ENCODE data around the gene DBN1.
"Not testable (repeated sequence)": the region's sequence is repeated elsewhere in the genome, so short reads cannot be mapped to it uniquely, and the experiment has no call there.

DBN1 gene

DNA sequence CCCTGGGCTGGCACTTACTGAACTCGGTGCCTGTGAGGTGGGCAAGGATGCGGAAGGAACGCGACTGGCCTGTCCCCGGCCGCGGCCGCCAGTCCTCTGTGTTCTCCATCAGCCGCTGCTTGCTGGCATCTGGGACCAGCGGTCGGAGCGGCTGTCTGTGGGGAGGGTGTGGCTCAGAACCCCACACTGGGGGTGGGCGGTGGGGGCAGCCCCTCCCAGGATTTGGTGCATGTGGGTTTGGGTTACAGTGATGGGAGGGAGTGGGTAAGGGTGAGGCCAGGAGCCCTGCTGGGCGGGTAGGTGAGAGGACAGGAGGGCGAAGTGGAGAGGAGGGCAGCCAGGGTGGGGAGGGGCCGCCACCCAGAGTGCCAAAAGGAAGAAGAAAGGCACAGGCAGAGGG is 17.6 kb upstream of the DBN1 start:
- DNase-seq (ENCODE audit: low read depth), result no peak

DNA sequence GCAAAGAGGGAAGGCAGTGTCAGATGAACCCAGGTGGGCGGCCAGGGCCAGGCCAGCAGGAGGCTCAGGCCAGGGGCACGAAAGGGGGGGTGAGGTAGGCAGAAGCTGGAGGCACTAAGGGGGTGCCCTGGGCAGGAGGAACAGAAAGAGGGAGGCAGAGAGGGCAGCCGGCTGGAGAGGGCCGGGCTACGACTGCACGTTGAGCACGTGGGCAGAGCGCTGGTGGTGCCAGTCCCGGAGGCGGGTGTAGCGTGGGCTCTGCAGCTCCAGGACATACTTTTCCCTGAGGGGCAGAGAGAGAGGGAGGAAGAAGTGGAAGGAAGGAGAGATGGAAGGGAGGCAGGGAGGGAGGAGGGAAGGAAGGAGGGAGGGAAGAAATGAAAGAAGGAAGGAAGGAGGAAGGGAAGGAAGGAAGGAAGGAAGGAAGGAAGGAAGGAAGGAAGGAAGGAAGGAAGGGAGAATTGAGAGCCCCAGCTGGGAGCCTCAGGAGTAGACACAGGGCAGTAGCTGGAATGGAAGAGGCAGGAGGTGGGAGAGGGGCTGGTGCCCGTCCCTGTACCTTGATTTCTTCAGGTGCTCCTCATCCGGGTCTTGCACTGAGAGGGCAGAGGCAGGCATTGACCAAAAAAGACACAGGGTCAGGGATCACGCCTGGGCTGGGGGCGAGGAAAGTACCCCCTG is 17.0 kb upstream of the DBN1 start:
- no peak for DNase-seq (ENCODE audit: low read depth)

DNA sequence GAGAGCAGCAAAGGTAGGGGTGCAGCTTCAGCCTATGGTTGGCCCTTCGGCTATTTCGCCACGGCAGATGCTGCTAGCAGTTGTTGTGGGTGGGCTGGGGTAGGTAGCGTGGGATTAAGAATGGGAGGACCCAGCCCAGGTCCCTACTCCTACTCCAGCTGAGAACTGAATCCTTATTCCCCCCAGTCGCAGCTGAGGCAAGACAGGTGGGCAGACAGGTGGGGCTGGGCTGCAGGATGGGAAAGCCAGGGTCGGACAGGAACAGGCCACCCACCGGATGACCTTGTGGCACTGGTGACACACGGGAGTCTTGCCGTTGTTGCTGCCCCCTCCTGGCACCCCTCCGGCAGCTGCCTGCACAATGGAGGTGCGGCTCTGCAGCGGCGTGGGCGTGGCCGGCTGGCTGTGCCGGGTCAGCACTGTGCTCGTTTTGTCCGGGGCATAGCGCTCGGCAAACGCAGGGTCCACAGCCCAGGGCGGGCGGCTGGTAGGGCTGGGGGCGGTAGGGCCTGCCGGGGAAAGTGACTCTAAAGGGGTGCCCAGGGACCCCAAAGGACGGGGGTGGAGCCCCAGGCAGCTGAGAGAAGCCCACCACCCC is 15.8 kb upstream of the DBN1 start:
- no peak for DNase-seq (ENCODE audit: low read depth)

DNA sequence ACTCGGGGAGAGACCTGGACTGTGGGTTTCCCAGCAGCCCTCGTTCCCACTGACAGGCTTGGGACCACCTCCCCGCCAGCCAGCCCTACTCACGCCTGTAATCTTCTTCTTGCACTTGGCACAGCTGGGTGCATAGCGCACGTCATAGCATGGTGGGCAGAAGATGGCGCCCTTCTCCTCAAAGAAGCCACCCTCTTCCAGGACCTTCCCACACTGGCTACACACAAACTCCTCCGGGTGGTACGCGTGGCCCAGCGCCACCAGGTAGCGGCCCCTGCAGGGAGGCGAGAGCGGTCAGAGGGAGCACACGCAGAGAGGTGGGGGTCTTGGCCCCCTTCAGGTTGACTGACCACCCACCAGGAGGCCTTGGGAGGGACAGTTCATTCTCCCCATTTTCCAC is 14.5 kb upstream of the DBN1 start:
- no peak for DNase-seq (ENCODE audit: low read depth)

DNA sequence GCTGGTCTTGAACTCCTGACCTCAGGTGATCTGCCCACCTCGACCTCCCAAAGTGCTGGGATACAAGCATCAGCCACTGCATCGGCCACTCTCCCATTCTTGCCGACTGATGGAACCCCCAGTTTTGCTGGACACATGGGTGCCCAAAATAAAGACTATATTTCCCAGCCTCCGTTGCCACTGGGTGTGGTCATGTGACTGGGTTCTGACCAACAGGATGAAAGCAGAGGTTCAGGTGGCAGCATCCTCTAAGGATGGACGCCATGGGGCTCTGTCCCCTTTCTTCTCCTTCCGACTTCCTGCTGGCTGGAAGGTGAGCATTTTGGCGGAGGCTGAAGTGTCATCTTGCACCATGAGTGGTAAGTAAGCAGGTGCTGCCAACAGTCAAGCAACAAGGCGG is 13.7 kb upstream of the DBN1 start:
- no peak for DNase-seq (ENCODE audit: low read depth)

DNA sequence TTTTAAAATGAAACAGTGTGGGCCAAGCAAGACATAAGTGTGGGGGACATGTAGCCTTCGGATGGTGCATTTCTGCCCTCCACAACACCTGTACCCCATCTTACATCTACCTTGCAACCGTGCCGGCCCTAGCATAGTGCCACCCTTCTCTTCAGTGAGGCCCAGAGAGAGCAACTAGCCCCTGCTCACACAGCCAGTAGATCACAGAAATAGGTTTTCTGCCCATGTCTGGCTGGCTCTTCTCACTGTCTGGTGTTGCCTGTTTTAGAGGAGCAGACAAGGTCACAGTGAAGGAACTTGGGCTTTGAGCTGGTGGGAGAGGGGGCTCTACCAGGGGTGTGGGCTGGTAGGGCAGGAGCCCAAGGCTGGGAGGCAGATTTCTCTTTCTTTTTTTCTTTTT is 12.8 kb upstream of the DBN1 start:
- no peak for DNase-seq (ENCODE audit: low read depth)

DNA sequence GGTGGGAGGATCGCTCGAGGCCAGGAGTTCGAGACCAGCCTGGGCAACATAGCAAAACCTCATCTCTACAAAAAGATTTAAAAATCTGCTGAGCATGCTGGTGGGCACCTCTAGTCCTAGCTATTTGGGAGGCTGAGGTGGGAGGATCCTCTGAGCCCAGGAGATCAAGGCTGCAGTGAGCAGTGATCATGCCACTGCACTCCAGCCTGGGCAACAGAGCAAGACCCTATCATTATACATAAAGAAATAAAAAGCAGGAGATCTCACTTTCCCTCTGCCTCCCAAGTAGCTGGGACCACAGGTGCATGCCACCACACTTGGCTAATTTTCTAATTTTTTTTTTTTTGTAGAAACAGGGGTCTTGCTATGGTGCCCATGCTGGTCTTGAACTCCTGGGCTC is 12.3 kb upstream of the DBN1 start:
- DNase-seq (ENCODE audit: low read depth), result not testable (repeated sequence)

DNA sequence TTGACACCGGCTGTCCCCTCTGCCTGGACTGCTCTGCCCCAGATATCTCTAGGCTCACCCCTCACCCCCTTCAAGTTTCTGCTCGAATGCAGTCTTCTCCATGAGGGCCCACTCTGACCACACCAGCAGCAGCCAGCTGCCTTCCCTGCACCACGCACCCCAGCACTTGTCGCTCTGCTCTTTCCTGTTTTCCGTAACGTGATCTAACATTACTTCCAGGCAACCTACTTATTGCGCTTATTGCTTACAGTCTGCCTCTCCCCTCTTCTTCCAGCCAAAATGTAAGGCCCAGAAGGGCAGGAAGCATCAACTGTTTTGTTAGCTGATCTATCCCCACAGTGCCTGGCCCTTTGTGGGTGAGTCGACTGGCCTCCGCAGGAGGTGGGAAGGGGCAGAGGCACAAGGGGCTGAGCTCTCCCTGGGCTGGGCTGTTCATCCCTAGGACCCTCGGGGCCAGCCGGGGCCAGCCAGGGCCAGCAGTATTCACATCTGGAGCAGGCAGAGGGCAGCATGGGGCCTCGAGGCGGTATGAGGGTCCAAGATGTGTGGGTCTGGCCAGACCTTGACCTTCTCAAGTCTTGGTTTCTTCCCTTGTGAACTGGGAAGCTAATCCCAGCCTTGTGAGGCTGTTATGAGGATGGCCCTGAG is 11.6 kb upstream of the DBN1 start:
- DNase-seq (ENCODE audit: low read depth), result no peak

DNA sequence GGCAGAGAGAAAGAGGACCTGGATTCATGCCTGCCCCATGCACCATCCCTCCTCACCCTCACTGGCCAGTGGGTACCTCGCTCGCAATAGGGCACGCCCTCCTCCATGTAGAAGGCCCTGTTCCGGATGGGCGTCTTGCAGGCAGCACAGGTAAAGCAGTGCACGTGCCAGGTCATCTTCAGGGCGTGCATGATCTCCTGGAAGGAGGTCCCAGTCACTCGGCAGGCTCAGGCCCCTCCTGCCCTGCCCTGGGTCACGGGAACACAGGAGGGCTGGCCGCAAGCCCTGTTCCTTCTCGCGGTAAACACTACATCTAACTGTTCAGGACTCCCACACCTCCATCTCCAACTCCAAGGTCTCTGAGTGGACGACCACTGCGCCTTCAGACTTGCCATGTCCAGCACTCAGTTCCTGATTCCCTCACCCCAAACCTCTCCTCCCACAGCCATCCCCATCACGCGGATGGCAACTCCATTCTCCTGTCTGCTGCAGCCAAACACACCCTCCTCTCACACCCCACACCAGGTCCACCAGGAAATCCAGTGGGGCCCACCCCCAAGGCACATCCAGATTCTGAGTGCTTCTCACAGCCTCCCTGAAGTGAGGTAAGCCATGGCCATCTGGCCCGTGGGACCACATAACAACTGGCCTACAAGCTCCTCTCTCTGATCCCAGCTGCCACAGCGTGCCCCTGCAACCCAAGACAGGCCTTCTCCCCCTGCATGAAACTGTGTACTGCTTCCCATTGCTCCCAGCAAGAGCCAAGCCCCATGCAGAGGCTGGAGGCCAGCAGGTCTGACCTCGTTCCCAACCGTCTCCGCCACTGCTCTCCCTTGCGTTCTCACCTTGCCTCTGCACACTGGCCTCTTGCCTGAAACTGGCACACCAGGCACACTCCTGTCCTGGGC is 10.8 kb upstream of the DBN1 start:
- DNase-seq (ENCODE audit: low read depth), result no peak

DNA sequence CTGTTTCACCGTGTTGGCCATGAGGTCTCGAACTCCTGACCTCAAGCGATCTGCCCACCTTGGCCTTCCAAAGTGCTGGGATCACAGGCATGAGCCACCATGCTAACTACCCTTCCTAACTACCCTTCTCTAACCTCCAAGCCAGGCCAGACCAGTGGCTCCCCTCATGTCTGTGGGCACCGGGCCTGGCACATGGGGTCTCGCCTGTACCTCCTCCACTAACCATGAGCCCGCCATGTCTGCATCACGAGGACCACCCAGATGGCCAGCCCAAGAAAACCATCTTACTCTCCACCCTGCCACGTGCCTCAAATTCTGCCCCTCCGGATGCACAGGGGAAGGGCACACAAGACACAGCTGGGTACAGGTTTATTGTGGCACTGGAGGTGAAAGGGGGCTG is 9.6 kb upstream of the DBN1 start:
- no peak for DNase-seq (ENCODE audit: low read depth)

DNA sequence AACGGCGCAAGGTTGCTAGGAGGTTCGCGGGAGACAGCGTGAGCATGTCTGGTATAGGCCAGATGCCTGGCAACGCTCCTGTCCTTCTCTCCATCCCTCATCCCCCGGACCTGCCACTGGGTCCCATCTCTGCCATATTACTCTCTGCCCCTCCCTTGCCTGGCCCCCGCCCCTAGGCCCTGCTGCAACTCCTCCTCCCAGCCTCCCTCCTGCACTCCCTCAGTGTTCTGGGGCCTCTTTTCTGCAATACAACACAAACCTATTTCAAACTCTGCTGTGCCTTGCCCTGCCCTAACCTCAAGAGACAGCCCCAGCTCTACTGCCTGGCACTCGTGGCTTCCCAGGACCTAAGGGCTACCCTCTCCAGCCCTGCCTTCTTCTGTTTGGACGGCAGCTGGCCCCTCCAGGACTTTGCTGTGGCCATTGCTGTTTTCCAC is 8.9 kb upstream of the DBN1 start:
- DNase-seq (ENCODE audit: low read depth), result no peak

DNA sequence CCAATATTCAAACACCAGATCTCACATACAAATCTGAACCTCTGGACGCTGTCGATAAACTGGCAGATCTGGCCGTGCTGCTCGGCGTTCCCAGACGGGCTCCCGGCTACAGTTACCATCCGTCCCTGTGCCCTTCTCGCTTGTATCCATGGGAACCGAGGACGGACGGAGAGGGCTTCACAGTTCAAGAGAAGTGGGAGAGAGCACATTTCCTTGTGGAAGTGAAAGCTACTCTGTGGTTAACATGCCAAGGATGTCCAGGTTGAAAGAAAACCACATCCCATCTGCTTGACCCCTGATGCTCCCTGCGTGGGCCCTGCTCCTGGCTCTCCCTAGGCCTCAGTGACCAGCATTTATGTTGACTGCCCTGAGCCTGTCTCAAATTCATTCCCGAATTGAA is 6.3 kb upstream of the DBN1 start:
- no peak for DNase-seq (ENCODE audit: low read depth)

DNA sequence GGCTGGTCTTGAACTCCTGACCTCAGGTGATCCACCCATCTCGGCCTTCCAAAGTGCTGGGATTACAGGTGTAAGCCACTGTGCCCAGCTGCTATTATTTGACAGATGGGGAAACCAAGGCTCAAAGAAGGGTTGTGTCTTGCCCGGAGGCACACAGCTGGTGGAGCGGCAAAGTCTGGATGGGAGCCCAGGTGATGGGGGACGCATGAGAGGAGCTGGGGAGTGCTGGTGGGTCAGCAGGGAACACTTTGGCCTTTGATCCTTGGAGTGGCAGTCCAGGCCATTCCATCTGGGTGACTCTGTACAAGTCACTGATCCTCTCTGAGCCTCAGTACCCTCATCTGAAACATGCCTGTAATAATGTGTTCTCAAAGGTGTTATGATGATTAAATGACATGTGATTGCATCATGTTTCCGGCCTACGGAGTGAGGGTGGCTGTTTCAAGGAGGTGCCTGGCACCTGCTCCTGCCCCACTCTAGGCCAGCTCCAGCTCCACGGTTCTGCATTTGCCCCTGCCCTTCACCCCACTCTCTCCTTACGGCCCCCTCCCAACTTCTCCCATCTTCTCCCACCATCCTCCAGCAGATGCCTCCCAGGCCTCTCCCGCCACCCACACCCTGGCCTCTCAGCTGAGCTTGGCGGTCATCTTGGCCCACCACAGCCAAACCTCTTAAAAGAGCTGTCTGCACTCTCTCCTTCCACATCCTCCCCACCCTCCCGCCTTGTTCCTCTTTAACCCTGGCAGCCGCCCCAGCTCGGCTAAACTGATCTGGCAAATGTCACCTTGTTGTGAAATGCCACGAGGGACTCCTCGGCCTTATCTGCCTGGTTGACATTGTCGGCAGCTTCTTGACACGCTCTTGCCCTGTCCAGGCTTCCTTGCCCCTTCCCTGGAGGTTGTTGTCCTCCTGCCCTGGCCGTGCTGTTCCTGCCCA is 5.5 kb upstream of the DBN1 start:
- no peak for DNase-seq (ENCODE audit: low read depth)

DNA sequence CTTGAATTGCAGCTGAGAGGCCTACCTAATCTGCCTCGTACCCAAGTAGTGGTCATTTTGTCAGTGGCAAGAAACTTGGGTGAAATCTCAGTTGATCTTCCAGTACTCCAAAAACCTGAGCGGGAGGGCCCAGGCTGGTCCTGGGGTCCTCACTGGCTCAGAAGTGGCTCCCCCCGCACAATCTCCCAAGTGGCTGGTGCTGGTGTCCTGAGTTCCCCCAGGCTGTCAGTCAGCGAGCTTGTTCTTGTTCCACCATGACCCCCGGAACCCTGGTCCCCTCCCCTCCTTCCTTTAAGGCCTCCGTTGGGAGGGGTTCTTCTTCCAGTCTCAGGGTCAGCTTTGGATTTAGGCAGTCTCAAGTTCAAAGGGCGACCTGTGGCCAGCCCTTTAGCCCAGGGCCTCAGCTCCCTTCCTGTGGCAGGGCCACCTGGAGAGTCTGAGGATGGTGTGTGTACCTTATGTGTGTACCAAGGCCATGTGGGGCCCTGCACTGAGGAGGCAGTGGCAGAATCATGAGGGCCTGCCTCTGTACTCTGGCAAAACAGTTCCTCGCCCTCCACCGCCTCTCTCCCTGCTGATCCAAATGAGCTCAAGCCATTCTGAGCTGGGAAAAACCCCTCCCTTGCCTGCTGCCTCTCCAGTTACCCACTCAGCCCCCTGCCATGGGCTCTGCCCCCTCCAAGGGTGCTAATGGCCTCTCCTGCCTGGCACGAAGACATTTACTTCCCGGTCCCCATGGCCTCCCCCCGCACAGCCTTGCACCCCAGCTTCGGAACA is 4.5 kb upstream of the DBN1 start:
- no peak for DNase-seq (ENCODE audit: low read depth)

DNA sequence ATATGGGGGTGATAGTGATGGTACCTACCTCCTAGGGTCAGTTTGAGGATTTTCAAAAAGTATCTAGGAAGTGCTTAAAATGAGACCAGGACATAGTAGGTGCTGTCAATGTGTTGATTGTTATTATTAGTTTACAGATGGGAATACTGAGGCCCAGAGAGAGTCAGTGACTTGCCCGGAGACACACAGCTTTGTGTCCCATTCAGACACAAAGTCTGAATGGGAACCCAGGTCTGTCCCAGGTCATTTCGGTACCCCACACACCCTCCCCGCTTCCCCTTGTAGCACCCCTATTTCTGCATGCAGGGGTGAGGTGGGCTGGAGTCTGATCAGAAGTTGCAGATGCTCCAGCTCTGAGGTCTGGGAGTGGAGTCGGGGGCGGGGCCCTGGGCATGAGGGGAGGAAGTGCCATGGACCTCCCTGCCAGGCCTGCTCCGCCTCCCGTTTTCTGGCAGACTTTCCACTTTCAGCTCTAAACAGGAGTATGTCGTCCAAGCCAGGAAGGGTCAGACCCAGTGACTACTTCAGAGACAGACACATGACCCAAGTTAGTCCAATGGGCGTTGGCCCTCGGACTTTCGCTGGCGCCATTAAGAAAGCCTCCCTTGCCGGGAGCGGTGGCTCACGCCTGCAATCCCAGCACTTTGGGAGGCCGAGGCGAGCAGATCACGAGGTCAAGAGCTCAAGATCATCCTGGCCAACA is 3.2 kb upstream of the DBN1 start:
- DNase-seq (ENCODE audit: low read depth), result no peak

DNA sequence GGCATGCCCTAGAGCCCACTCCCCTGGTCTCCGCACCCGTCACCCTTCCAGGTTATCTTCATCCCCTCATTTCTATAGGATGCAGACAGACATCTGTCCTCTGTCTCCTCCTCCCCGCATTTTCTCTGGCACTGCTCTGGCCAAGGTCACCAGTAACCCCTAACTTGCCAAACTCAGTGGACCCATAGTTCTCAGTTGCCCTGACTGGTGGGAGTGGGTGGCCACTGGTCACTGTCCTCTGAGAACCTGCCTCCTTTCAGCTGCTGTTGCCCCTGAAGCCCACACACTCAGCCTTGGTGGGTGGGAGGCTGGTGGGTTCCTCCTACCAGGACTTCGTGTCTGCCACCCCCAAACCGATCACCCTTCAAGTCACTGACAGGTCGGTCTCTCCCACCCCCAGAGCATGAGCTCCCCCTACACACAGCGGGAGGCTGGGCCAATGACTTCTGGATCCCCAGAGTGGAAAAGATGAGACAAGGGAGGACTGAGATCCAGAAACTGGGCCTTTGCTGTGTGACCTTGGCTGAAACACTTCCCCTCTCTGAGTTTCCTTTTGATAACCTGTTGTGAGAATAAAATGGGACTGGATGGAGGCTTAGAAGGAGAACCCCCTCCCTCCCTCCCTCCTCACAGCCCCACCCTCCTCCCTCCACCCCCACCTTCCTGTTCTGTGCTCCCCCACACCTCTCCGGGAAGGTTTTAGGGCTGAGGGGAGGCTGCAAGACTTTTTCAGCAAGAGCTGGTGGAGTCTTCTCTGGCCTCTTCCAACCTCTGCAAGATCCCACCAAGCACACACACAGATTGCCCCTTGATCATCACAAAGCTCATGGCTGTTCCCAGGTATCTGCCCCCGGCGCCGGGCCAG is 2.4 kb upstream of the DBN1 start:
- DNase-seq (ENCODE audit: low read depth), result no peak

DNA sequence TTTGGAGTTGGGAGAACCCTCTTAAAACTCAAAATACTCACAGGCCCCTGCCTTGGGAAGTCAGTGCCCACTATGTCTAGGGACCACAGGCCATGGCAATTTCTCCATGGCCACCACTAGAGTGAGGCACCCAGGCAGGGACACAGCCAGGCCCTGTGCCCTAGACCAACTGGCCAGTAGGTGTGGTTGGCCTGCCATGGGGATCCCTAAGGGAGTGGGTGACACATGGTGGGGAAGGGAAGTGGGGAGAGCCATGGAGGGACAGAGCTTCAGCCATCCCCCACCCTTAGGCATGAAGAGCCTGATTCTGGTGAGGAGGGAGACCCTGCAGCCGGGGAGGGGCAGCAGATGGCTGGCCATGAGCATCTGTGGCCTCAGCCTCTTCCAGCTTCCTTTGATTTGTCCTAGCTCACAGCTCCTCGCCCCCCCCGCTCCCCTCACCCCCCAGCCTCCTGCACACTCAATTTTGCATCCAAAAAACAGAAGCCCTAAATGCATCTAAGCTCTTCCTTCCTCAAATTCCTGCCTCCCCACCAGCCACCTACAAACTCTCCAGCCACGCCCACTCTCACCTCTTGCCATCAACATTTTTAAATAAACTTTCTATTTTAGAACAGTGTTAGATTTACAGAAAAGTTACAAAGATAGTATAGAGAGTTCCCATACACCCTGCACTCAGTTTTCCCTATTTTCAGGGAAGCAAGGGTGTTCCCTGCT is 1.6 kb upstream of the DBN1 start:
- no peak for DNase-seq (ENCODE audit: low read depth)

DNA sequence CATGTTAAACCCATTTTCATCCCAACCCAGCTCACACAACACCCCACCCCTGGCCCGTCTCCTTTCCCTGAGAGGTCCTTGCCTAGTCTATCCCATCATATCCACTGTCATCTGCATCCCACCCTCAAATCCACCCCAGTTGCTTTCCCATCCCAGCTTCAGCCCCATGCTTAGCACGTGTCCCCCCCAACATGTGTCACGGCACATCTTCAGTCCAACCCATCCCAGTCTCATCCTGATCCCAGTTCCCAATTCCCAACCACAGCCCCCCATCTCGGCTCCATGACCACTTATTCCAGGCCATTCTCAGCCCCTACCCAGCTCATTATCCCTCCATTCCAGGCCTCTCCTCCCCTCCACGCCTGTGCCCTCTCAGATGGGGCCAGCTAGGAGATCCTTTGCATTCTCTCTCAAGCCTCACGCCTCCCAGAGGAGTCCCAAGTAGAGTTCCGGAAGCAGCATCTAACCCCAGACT is 605 bp upstream of the DBN1 start:
- no peak for DNase-seq (ENCODE audit: low read depth)

Measured in activated T-cell treated with anti-CD3 and anti-CD28 coated beads for 1 hour (primary cell).